ENCODE results near the gene ULK2.

Gene ULK2

GRCh38 chr17:19733953-19734526, 133.7 kb downstream of the ULK2 start:
- no peak overlapping the region for H3K4me2 ChIP-seq

GRCh38 chr17:19731626-19732025, 136.1 kb downstream of the ULK2 start:
- Histone ChIP-seq H3K36me3 (no peaks in the 10 kb centered on the region), H3K27me3 (no peaks in the 10 kb centered on the region), H3K4me2 (no peak overlapping the region), H3K27ac (no peak overlapping the region), H3K9me3 (no peaks in the 10 kb centered on the region), H3K9ac (no peak overlapping the region), H4K20me1 (no peaks in the 10 kb centered on the region), H3K4me3 (no peak overlapping the region), H3K4me1 (peaks cover 5% of the 10 kb centered on the region; the same call in 1 of the 2 replicates)
- TF ChIP-seq Cebpa-rat (IDR thresholded peaks at IDR 0.05): no peak

More at GRCh38 chr17:19733953-19734526, 133.7 kb downstream of the ULK2 start:
- Histone ChIP-seq H3K4me3 (no peak overlapping the region), H4K20me1 (no peaks in the 10 kb centered on the region), H3K9ac (no peak overlapping the region), H3K9me3 (no peaks in the 10 kb centered on the region), H3K36me3 (no peaks in the 10 kb centered on the region), H3K4me1 (no peaks in the 10 kb centered on the region), H3K27me3 (no peaks in the 10 kb centered on the region), H3K27ac (no peak overlapping the region)
- no peak for TF ChIP-seq Cebpa-rat (IDR thresholded peaks at IDR 0.05)

GRCh38 chr17:19730843-19731242, 136.9 kb downstream of the ULK2 start:
- no peaks in the 10 kb centered on the region for H4K20me1 ChIP-seq
- TF ChIP-seq Cebpa-rat (IDR thresholded peaks at IDR 0.05): no peak
- H3K4me3 ChIP-seq: no peak overlapping the region
- no peak overlapping the region for H3K27ac ChIP-seq
- H3K4me2 ChIP-seq: no peak overlapping the region
- no peaks in the 10 kb centered on the region for H3K9me3 ChIP-seq
- H3K4me1 ChIP-seq: peaks cover 5% of the 10 kb centered on the region; the same call in 1 of the 2 replicates
- no peak overlapping the region for H3K9ac ChIP-seq
- H3K27me3 ChIP-seq: no peaks in the 10 kb centered on the region
- no peaks in the 10 kb centered on the region for H3K36me3 ChIP-seq

- Histone ChIP-seq H3K4me3 (no peak overlapping the region), H3K9me3 (no peaks in the 10 kb centered on the region), H3K4me1 (peaks cover 5% of the 10 kb centered on the region; the same call in 1 of the 2 replicates), H3K27me3 (no peaks in the 10 kb centered on the region), H4K20me1 (no peaks in the 10 kb centered on the region), H3K9ac (no peak overlapping the region), H3K36me3 (no peaks in the 10 kb centered on the region), H3K27ac (no peak overlapping the region), H3K4me2 (no peak overlapping the region)
- no peak for TF ChIP-seq Cebpa-rat (IDR thresholded peaks at IDR 0.05)
Measured at GRCh38 chr17:19729900-19730299, 137.8 kb downstream of the ULK2 start.

GRCh38 chr17:19728084-19728495, 139.6 kb downstream of the ULK2 start:
- Histone ChIP-seq H3K4me3 (no peak overlapping the region), H3K27me3 (no peaks in the 10 kb centered on the region), H3K4me1 (peaks cover 5% of the 10 kb centered on the region; the same call in 1 of the 2 replicates), H3K9me3 (no peaks in the 10 kb centered on the region), H3K9ac (no peak overlapping the region), H3K36me3 (no peaks in the 10 kb centered on the region), H3K27ac (no peak overlapping the region), H4K20me1 (no peaks in the 10 kb centered on the region), H3K4me2 (no peak overlapping the region)
- TF ChIP-seq Cebpa-rat (IDR thresholded peaks at IDR 0.05): no peak

GRCh38 chr17:19727501-19728078, 140.1 kb downstream of the ULK2 start:
- Histone ChIP-seq H3K9ac (no peak overlapping the region), H3K27ac (no peak overlapping the region), H3K36me3 (no peaks in the 10 kb centered on the region), H3K4me1 (peaks cover 5% of the 10 kb centered on the region; the same call in 1 of the 2 replicates), H3K4me2 (no peak overlapping the region), H3K27me3 (no peaks in the 10 kb centered on the region), H4K20me1 (no peaks in the 10 kb centered on the region), H3K9me3 (no peaks in the 10 kb centered on the region), H3K4me3 (no peak overlapping the region)
- TF ChIP-seq Cebpa-rat (IDR thresholded peaks at IDR 0.05): no peak

- no peak overlapping the region for H3K27ac ChIP-seq
Measured at GRCh38 chr17:19726631-19727376, 140.9 kb downstream of the ULK2 start.

GRCh38 chr17:19725486-19725885, 142.2 kb downstream of the ULK2 start:
- H3K27ac ChIP-seq: no peak overlapping the region
- H3K4me2 ChIP-seq: no peak overlapping the region
- H3K4me1 ChIP-seq: peaks cover 11% of the 10 kb centered on the region; the same call in 1 of the 2 replicates
- no peak overlapping the region for H3K9ac ChIP-seq
- no peaks in the 10 kb centered on the region for H3K9me3 ChIP-seq
- TF ChIP-seq Cebpa-rat (IDR thresholded peaks at IDR 0.05): no peak
- no peaks in the 10 kb centered on the region for H4K20me1 ChIP-seq
- H3K27me3 ChIP-seq: no peaks in the 10 kb centered on the region
- no peak overlapping the region for H3K4me3 ChIP-seq
- H3K36me3 ChIP-seq: no peaks in the 10 kb centered on the region

More at GRCh38 chr17:19726631-19727376, 140.9 kb downstream of the ULK2 start:
- no peaks in the 10 kb centered on the region for H3K27me3 ChIP-seq
- no peak overlapping the region for H3K4me2 ChIP-seq
- no peaks in the 10 kb centered on the region for H3K9me3 ChIP-seq
- H4K20me1 ChIP-seq: no peaks in the 10 kb centered on the region
- H3K36me3 ChIP-seq: no peaks in the 10 kb centered on the region
- H3K4me3 ChIP-seq: no peak overlapping the region
- peaks cover 5% of the 10 kb centered on the region; the same call in 1 of the 2 replicates for H3K4me1 ChIP-seq
- no peak overlapping the region for H3K9ac ChIP-seq
- TF ChIP-seq Cebpa-rat (IDR thresholded peaks at IDR 0.05): no peak

- Histone ChIP-seq H3K36me3 (no peaks in the 10 kb centered on the region), H4K20me1 (no peaks in the 10 kb centered on the region), H3K27me3 (no peaks in the 10 kb centered on the region), H3K4me3 (no peak overlapping the region), H3K9me3 (no peaks in the 10 kb centered on the region), H3K4me1 (peaks cover 12% of the 10 kb centered on the region; the same call in 1 of the 2 replicates), H3K27ac (no peak overlapping the region), H3K4me2 (no peak overlapping the region), H3K9ac (no peak overlapping the region)
- TF ChIP-seq Cebpa-rat (IDR thresholded peaks at IDR 0.05): no peak
Measured at GRCh38 chr17:19724501-19725420, 143.0 kb downstream of the ULK2 start.

Measured in BLaER1 (cell line).